ENCODE results near the gene ZNF692.
A peak's percentile ranks its signal among the peaks of the same experiment; 100 is the strongest.

Gene ZNF692

DNA sequence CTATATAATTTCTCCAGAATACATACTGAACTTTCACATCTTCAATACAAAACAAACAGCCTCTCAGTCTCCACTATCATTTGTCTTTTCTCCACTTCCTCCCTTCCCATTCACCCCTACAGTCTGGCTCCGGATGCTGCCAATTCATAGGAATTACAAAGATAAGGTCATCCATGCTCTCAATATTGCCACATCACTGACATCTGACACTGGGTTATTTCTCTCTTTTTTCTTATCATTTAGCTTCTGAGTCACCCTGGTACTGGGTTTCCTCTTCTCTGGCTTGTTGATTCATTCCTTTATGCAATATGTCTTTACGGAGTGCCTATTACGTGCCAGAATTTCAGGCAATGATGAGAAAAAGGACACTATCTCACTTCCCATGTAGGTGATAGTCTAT, 30.0 kb downstream of the ZNF692 start:
- H3K27ac ChIP-seq (ENCODE audit: poor library complexity, severe bottlenecking), result no peak overlapping the region
- TF ChIP-seq, protein P1, sequence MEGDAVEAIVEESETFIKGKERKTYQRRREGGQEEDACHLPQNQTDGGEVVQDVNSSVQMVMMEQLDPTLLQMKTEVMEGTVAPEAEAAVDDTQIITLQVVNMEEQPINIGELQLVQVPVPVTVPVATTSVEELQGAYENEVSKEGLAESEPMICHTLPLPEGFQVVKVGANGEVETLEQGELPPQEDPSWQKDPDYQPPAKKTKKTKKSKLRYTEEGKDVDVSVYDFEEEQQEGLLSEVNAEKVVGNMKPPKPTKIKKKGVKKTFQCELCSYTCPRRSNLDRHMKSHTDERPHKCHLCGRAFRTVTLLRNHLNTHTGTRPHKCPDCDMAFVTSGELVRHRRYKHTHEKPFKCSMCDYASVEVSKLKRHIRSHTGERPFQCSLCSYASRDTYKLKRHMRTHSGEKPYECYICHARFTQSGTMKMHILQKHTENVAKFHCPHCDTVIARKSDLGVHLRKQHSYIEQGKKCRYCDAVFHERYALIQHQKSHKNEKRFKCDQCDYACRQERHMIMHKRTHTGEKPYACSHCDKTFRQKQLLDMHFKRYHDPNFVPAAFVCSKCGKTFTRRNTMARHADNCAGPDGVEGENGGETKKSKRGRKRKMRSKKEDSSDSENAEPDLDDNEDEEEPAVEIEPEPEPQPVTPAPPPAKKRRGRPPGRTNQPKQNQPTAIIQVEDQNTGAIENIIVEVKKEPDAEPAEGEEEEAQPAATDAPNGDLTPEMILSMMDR (IDR thresholded peaks at IDR 0.05; ENCODE audit: poor library complexity, severe bottlenecking), result no peak
- H3K36me3 ChIP-seq (ENCODE audit: low read depth), result peaks cover 10% of the 10 kb centered on the region
- H3K27me3 ChIP-seq (ENCODE audit: insufficient read depth, poor library complexity, severe bottlenecking), result no peaks in the 10 kb centered on the region
- ATAC-seq (ENCODE audit: low read depth) (peak; percentile 8; the same call in 1 of the 3 replicates), DNase-seq (ENCODE audit: low spot score) (no peak)
- H3K4me3 ChIP-seq (ENCODE audit: severe bottlenecking), result no peak overlapping the region
- H3K4me1 ChIP-seq (ENCODE audit: insufficient read depth, poor library complexity, severe bottlenecking), result peaks cover 7% of the 10 kb centered on the region
- no peaks in the 10 kb centered on the region for H3K9me3 ChIP-seq (ENCODE audit: severe bottlenecking)

DNA sequence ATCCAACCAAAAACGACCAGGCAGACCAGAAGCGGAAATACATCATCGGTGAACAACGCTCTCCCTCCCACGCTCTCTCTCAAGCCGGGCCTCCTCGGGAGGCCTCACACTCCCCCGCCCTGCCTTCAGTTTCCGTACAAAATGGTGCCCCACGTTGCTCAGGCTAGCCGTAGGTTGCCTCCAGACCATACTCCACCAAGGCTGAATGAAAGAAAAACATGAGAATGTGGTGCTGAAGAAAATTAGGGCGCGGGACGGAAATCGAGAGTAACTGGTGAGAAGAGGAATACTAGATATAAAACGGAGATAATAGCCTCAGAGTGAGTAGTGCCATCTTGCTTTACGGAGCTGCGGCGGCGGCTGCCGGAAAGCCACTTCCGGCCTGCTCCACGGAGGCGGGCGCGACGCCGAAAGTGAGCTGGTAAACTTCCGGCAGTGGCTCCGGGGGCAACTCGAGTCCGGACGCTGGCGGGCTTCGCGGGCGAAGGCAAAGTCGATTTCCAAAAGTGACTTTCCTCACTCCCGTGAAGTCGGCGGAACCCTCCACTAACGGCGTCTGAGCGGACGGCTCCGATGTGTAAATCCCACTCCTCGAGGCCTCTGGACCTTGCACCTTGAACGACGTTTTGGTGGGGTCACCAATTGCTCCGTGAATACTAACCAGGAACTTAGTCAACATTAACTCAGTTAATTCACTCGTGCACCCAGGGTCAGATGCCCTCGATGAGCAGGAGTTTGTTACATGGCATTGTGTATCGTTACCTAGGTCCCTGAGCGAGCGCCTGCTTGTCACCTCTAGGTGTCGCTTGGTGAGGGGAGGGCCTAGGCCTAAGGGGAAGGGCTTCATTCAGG, 32.8 kb downstream of the ZNF692 start, which contains the start of gene SH3BP5L:
TSS of gene SH3BP5L (minus strand) at position 7 of the 852 bp plus-strand sequence. CDS start 980 bp downstream, outside the sequence.
- peak within 1 kb of the TSS; percentile 52 for H3K4me3 ChIP-seq (ENCODE audit: severe bottlenecking)
- peaks cover 24% of the 10 kb centered on the region for H3K36me3 ChIP-seq (ENCODE audit: low read depth)
- no peaks in the 10 kb centered on the region for H3K9me3 ChIP-seq (ENCODE audit: severe bottlenecking)
- TF ChIP-seq, protein P1 (IDR thresholded peaks at IDR 0.05; ENCODE audit: poor library complexity, severe bottlenecking), result peak; percentile 62
- H3K4me1 ChIP-seq (ENCODE audit: insufficient read depth, poor library complexity, severe bottlenecking), result peaks cover 7% of the 10 kb centered on the region
- ATAC-seq (ENCODE audit: low read depth) (peak; percentile 95), DNase-seq (ENCODE audit: low spot score) (peak; percentile 87)
- H3K27ac ChIP-seq (ENCODE audit: poor library complexity, severe bottlenecking), result peak within 1 kb of the TSS; percentile 48
- no peaks in the 10 kb centered on the region for H3K27me3 ChIP-seq (ENCODE audit: insufficient read depth, poor library complexity, severe bottlenecking)

DNA sequence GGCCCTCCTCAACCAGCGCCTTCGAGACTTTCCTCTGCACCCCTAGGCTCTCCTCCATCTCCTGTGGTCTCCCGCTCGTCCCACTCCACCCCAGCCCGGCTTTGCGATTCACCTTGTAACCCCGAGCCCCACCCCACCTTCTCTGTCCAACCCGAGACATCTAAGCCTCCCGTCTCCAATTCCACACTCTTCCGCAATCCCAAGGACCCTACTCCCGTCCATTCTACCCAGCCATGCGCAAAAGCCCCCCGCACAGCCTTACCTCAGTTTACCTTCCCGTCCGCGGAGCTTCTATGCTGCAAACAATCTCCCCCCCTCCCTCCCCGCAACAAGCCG, 33.3 kb downstream of the ZNF692 start:
- DNase-seq (ENCODE audit: low spot score) (no peak), ATAC-seq (ENCODE audit: low read depth) (0 out of 3 replicates have a peak, but pooled peaks have one; percentile 2)
- peak overlapping the region; percentile 52 for H3K4me3 ChIP-seq (ENCODE audit: severe bottlenecking)
- peaks cover 26% of the 10 kb centered on the region for H3K36me3 ChIP-seq (ENCODE audit: low read depth)
- peak overlapping the region; percentile 48 for H3K27ac ChIP-seq (ENCODE audit: poor library complexity, severe bottlenecking)
- TF ChIP-seq, protein P1 (IDR thresholded peaks at IDR 0.05; ENCODE audit: poor library complexity, severe bottlenecking), result no peak
- H3K27me3 ChIP-seq (ENCODE audit: insufficient read depth, poor library complexity, severe bottlenecking), result no peaks in the 10 kb centered on the region
- peaks cover 7% of the 10 kb centered on the region for H3K4me1 ChIP-seq (ENCODE audit: insufficient read depth, poor library complexity, severe bottlenecking)
- no peaks in the 10 kb centered on the region for H3K9me3 ChIP-seq (ENCODE audit: severe bottlenecking)

DNA sequence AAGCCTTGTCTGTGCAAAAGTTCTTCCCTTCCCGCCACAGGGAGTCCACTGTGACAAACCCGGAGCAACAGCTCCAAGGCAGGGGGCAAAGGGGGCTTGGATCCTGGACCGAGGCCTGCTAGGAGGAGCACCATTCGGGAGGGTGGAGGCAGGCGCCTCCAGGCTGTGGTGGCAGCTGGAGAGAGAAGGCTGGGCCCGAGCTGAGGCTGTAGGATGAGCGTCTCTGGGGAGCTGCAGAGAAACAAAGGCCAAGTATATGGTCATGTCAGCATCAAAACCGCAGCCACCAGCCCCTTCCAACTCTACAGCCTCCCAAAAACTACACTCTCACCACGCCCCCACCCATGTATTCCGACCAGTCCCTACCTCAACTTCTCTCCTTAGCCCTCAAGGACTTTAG, 33.7 kb downstream of the ZNF692 start:
- no peak for ATAC-seq (ENCODE audit: low read depth)
- no peak for DNase-seq (ENCODE audit: low spot score)
- Histone ChIP-seq H3K27me3 (ENCODE audit: insufficient read depth, poor library complexity, severe bottlenecking) (no peaks in the 10 kb centered on the region), H3K4me1 (ENCODE audit: insufficient read depth, poor library complexity, severe bottlenecking) (peaks cover 7% of the 10 kb centered on the region), H3K27ac (ENCODE audit: poor library complexity, severe bottlenecking) (peak overlapping the region; percentile 48), H3K4me3 (ENCODE audit: severe bottlenecking) (peak overlapping the region; percentile 52), H3K9me3 (ENCODE audit: severe bottlenecking) (no peaks in the 10 kb centered on the region), H3K36me3 (ENCODE audit: low read depth) (peaks cover 26% of the 10 kb centered on the region)
- TF ChIP-seq, protein P1 (IDR thresholded peaks at IDR 0.05; ENCODE audit: poor library complexity, severe bottlenecking), result no peak

DNA sequence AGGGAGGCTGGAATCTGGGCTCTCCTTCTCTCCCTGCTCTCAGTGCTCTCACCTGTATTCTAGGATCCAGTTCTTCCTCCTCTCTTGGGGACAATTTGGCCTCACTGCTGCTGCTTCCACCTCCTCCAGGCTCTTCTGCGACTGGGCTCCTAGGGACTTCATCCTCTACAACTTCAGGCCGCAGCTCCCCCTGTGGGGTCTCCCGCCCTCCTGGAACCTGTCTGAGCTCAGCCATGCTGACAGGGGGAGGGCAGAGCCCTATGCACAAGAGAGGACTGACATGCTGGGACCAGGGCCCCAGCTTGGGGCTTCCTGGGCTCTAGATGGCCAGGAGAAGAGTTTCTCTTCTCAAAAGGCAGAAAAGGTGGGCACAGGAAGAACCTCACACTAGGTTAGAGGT, 34.2 kb downstream of the ZNF692 start:
- DNase-seq (ENCODE audit: low spot score) (no peak), ATAC-seq (ENCODE audit: low read depth) (no peak)
- peaks cover 26% of the 10 kb centered on the region for H3K36me3 ChIP-seq (ENCODE audit: low read depth)
- peaks cover 7% of the 10 kb centered on the region for H3K4me1 ChIP-seq (ENCODE audit: insufficient read depth, poor library complexity, severe bottlenecking)
- TF ChIP-seq, protein P1 (IDR thresholded peaks at IDR 0.05; ENCODE audit: poor library complexity, severe bottlenecking), result no peak
- H3K9me3 ChIP-seq (ENCODE audit: severe bottlenecking), result no peaks in the 10 kb centered on the region
- no peak overlapping the region for H3K27ac ChIP-seq (ENCODE audit: poor library complexity, severe bottlenecking)
- H3K27me3 ChIP-seq (ENCODE audit: insufficient read depth, poor library complexity, severe bottlenecking), result no peaks in the 10 kb centered on the region
- peak overlapping the region; percentile 52 for H3K4me3 ChIP-seq (ENCODE audit: severe bottlenecking)
